PC-3 (cell line): ENCODE results near the gene APOA4. TPM values are rescaled to one million over a fixed set of nuclear protein-coding genes. Genes with fewer than 3 reads are reported as not detected.

Source experiments
- ATAC-seq: fragments of 200-7000 bp; cut with Tn5 transposase; 2 replicates; pipeline ENCODE4 v1.9.1; 2020; ENCODE audit warnings: mild to moderate bottlenecking, moderate library complexity
- BruUV-seq: library from RNA; stranded (reverse); fragments of 400-500 nt; replicated peaks from 2 replicates; lab custom pipeline; 2021; lab: Mats Ljungman, UMichigan
- CTCF ChIA-PET: fragments of 300-600 bp; sonication (Branson Sonifier 250); formaldehyde crosslinking; loops from one replicate; lab custom pipeline; 2022; ENCODE audit warnings: antibody characterized with exemption; lab: Charles Lee
- POLR2A ChIA-PET: fragments of 300-600 bp; sonication (Branson Sonifier 250); formaldehyde crosslinking; loops from one replicate; lab custom pipeline; 2022; ENCODE audit warnings: antibody characterized with exemption; ENCODE audit not compliant: unreplicated experiment; lab: Charles Lee
- DNase-seq: peaks from one replicate; pipeline ENCODE4 v3.0.0-alpha.2; 2015
- H2AFZ ChIP-seq: fragments of 300-600 bp; sonication (generic); 2 replicates; pipeline ENCODE4 v1.6.0; 2016; ENCODE audit warnings: antibody characterized with exemption, low read length
- H3F3A ChIP-seq: fragments of 300-600 bp; sonication (generic); one replicate; pipeline ENCODE4 v1.6.0; 2017; ENCODE audit warnings: antibody characterized with exemption, low read length, control low read depth, mild to moderate bottlenecking; ENCODE audit not compliant: unreplicated experiment
- H3K27ac ChIP-seq: fragments of 300-600 bp; sonication (generic); 2 replicates; pipeline ENCODE4 v1.5.1; 2016; ENCODE audit warnings: mild to moderate bottlenecking, low read length
- H3K27me3 ChIP-seq: fragments of 300-600 bp; sonication (generic); 2 replicates; pipeline ENCODE4 v1.6.1; 2016; ENCODE audit warnings: low read length, mixed read lengths
- H3K36me3 ChIP-seq: fragments of 300-600 bp; sonication (generic); 2 replicates; pipeline ENCODE4 v1.6.1; 2016; ENCODE audit warnings: low read depth, mixed run types, low read length, mixed read lengths
- H3K4me1 ChIP-seq: fragments of 300-600 bp; sonication (generic); 2 replicates; pipeline ENCODE4 v1.5.1; 2016; ENCODE audit warnings: low read length; ENCODE audit not compliant: insufficient read depth
- H3K4me2 ChIP-seq: fragments of 300-600 bp; sonication (generic); 2 replicates; pipeline ENCODE4 v1.6.0; 2016; ENCODE audit warnings: low read length
- H3K4me3 ChIP-seq: fragments of 300-600 bp; sonication (generic); 2 replicates; pipeline ENCODE4 v1.5.1; 2016; ENCODE audit warnings: mild to moderate bottlenecking, low read length, mixed read lengths
- H3K79me2 ChIP-seq: fragments of 300-600 bp; sonication (generic); 2 replicates; pipeline ENCODE4 v1.6.1; 2017; ENCODE audit warnings: low read length, mixed read lengths
- H3K9ac ChIP-seq: fragments of 300-600 bp; sonication (generic); 2 replicates; pipeline ENCODE4 v1.6.0; 2016; ENCODE audit warnings: mild to moderate bottlenecking, low read length
- H3K9me2 ChIP-seq: fragments of 300-600 bp; sonication (generic); replicated peaks from 2 replicates; pipeline ENCODE4 v1.6.1; 2016; ENCODE audit warnings: mixed run types, low read length, mixed read lengths
- H3K9me3 ChIP-seq: fragments of 300-600 bp; sonication (generic); 2 replicates; pipeline ENCODE4 v1.6.1; 2016; ENCODE audit warnings: low read length, mixed read lengths
- H4K20me1 ChIP-seq: fragments of 300-600 bp; sonication (generic); 2 replicates; pipeline ENCODE4 v1.6.1; 2016; ENCODE audit warnings: low read length, mixed read lengths
- EZH2 ChIP-seq: fragments of 300-600 bp; sonication (generic); IDR thresholded peaks from one replicate; pipeline ENCODE4 v1.6.1; 2017; ENCODE audit warnings: antibody characterized with exemption, mild to moderate bottlenecking, low read length; ENCODE audit not compliant: unreplicated experiment
- EZH2phosphoT487 ChIP-seq: fragments of 300-600 bp; sonication (generic); IDR thresholded peaks from 2 replicates; pipeline ENCODE4 v1.6.1; 2018; ENCODE audit warnings: mild to moderate bottlenecking, antibody characterized with exemption, low read length, borderline replicate concordance
- intact Hi-C: fragments of 100-400 bp; cut with micrococcal nuclease; formaldehyde crosslinking; loops from 2 replicates; pipeline ENCODE4 v1.9.0; 2023
- total RNA-seq: library from RNA; depleted of rRNA; stranded (reverse); fragments of >200 nt; gene quantifications from 2 replicates; pipeline ENCODE4 v1.2.3, GENCODE V29; 2014
- TF ChIP-seq, protein P1 (sequence below): fragments of 300-600 bp; sonication (generic); conservative IDR thresholded peaks from 2 replicates; pipeline ENCODE4 v1.5.1; 2017; ENCODE audit warnings: antibody characterized with exemption, low read depth, mild to moderate bottlenecking, low read length

APOA4 gene
- total RNA-seq, 1 experiment from 2014 or later, result not detected

DNA sequence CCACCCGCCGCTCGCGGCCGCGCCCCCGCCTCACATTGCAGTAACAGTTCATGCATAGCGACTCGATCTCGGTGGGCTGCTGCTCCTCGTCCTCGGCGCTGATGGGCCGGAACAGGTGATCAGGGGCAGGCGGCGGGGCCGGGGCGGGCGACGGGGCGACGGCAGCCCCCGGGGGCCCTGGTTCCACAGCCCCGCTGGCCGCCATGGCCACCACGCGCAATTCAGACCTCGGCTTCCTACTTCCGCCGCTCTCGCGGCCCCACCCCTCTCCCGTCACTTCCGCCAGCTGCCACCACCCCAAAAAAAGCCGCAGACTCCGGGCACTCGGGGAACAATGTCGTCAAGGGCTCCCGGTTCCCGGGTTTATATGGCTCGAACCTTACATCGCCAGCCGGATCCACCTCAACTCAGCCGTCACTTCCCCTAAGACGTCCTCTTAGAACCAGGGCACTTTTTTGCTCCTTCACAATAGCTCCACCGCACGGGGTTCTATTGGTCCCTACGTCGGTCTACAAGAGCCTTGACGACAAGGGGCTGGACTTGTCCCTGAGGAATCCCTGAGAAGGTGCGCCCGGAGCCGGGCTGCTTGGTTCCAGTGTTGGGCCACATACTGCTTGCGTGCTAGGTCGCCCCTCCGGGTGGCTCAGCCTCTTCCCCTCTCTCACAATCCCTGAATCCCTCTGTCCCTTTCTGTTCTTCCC lies 35.2 kb downstream of the APOA4 start, which contains the start of gene ZPR1:
Gene ZPR1, minus strand, starts transcription at position 238 of the 701 bp plus-strand sequence. Its CDS starts 33 bp downstream, at position 205.
- DNase-seq, result peak; percentile 64
- peaks cover 37% of the 10 kb centered on the region for H3K36me3 ChIP-seq
- peak within 1 kb of the TSS; percentile 92 for H3K9ac ChIP-seq
- H3K27ac ChIP-seq, result peak within 1 kb of the TSS; percentile 11; the same call in 1 of the 2 replicates
- H3F3A ChIP-seq, result no peaks in the 10 kb centered on the region
- H3K9me3 ChIP-seq, result no peaks in the 10 kb centered on the region
- no peaks in the 10 kb centered on the region; the same call in 1 of the 2 replicates for H4K20me1 ChIP-seq
- H2AFZ ChIP-seq, result peak within 1 kb of the TSS; percentile 97
- ChIA-PET POLR2A (interaction anchor here (0.6 to 2.0 kb wide), 4 partner anchors 48 to 392 kb away, joined by 3 to 8 read pairs (median 6); no protein-coding TSS in a partner anchor), CTCF (interaction anchor here (0.6 to 2.6 kb wide), 3 partner anchors 40 to 318 kb away, joined by 4 to 16 read pairs (median 6); partner anchors contain the start of gene APOA1)
- TSS peak; percentile 97 for BruUV-seq
- TF ChIP-seq EZH2phosphoT487, result no peak
- TF ChIP-seq EZH2, result no peak
- TF ChIP-seq, protein P1, sequence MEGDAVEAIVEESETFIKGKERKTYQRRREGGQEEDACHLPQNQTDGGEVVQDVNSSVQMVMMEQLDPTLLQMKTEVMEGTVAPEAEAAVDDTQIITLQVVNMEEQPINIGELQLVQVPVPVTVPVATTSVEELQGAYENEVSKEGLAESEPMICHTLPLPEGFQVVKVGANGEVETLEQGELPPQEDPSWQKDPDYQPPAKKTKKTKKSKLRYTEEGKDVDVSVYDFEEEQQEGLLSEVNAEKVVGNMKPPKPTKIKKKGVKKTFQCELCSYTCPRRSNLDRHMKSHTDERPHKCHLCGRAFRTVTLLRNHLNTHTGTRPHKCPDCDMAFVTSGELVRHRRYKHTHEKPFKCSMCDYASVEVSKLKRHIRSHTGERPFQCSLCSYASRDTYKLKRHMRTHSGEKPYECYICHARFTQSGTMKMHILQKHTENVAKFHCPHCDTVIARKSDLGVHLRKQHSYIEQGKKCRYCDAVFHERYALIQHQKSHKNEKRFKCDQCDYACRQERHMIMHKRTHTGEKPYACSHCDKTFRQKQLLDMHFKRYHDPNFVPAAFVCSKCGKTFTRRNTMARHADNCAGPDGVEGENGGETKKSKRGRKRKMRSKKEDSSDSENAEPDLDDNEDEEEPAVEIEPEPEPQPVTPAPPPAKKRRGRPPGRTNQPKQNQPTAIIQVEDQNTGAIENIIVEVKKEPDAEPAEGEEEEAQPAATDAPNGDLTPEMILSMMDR, result no peak
- H3K9me2 ChIP-seq, result no peaks in the 10 kb centered on the region
- peak within 1 kb of the TSS; percentile 94 for H3K4me2 ChIP-seq
- peak; percentile 81 for ATAC-seq
- intact Hi-C loops, result loop anchor here (1.0 to 2.0 kb wide), 2 partner anchors 15 to 47 kb away; no protein-coding TSS in a partner anchor
- peaks cover 37% of the 10 kb centered on the region for H3K4me1 ChIP-seq
- H3K79me2 ChIP-seq, result peaks cover 26% of the 10 kb centered on the region
- H3K4me3 ChIP-seq, result peak within 1 kb of the TSS; percentile 83
- H3K27me3 ChIP-seq, result no peaks in the 10 kb centered on the region

GRCh38 chr11:116787436-116787785 lies 35.7 kb downstream of the APOA4 start:
- Histone ChIP-seq H3F3A (no peaks in the 10 kb centered on the region), H3K4me2 (peak overlapping the region; percentile 94), H2AFZ (peak overlapping the region; percentile 97), H3K27ac (no peak overlapping the region; the same call in 1 of the 2 replicates), H3K9me2 (no peaks in the 10 kb centered on the region), H3K79me2 (peaks cover 28% of the 10 kb centered on the region), H3K36me3 (peaks cover 41% of the 10 kb centered on the region), H4K20me1 (no peaks in the 10 kb centered on the region; the same call in 1 of the 2 replicates), H3K9ac (peak overlapping the region; percentile 92), H3K4me1 (peaks cover 37% of the 10 kb centered on the region), H3K4me3 (peak overlapping the region; percentile 83), H3K9me3 (no peaks in the 10 kb centered on the region), H3K27me3 (no peaks in the 10 kb centered on the region)
- DNase-seq (peak; percentile 23), ATAC-seq (peak; percentile 16)
- no TSS peak for BruUV-seq
- ChIA-PET CTCF (interaction anchor here (0.6 to 2.6 kb wide), 3 partner anchors 41 to 319 kb away, joined by 4 to 16 read pairs (median 6); partner anchors contain the start of gene APOA1), POLR2A (interaction anchor here (2.0 kb wide), 1 partner anchor 48 kb away, joined by 7 read pairs; no protein-coding TSS in a partner anchor)
- intact Hi-C loops, result no loop called here
- no peak for TF ChIP-seq EZH2
- TF ChIP-seq, protein P1, result no peak
- TF ChIP-seq EZH2phosphoT487, result no peak
